ENCODE data around the gene PAQR5. TPM values are rescaled to one million over a fixed set of nuclear protein-coding genes. Genes with fewer than 3 reads are reported as not detected.
"Not testable (repeated sequence)": the region's sequence is repeated elsewhere in the genome, so short reads cannot be mapped to it uniquely, and the experiment has no call there.

PAQR5 gene
- total RNA-seq, 2 donors from 2014 or later, result 1.2 to 6.1 TPM

GRCh38 chr15:69296606-69297005, 2.1 kb upstream of the PAQR5 start:
- Histone ChIP-seq H3K27ac (no peak overlapping the region), H3K9me3 (no peaks in the 10 kb centered on the region), H3K27me3 (replicated peaks; ENCODE audit: insufficient read depth) (no peaks in the 10 kb centered on the region), H3K4me1 (ENCODE audit: control insufficient read depth in 1 of 2, low read depth in 2 of 2) (peaks cover 0 to 14% of the 10 kb centered on the region in 2 donors), H3K36me3 (no peaks in the 10 kb centered on the region), H3K4me3 (no peak overlapping the region)
- TF ChIP-seq, protein P1, sequence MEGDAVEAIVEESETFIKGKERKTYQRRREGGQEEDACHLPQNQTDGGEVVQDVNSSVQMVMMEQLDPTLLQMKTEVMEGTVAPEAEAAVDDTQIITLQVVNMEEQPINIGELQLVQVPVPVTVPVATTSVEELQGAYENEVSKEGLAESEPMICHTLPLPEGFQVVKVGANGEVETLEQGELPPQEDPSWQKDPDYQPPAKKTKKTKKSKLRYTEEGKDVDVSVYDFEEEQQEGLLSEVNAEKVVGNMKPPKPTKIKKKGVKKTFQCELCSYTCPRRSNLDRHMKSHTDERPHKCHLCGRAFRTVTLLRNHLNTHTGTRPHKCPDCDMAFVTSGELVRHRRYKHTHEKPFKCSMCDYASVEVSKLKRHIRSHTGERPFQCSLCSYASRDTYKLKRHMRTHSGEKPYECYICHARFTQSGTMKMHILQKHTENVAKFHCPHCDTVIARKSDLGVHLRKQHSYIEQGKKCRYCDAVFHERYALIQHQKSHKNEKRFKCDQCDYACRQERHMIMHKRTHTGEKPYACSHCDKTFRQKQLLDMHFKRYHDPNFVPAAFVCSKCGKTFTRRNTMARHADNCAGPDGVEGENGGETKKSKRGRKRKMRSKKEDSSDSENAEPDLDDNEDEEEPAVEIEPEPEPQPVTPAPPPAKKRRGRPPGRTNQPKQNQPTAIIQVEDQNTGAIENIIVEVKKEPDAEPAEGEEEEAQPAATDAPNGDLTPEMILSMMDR (IDR thresholded peaks at IDR 0.05), result no peak
- ATAC-seq (ENCODE audit: insufficient number of reproducible peaks, low FRiP score, low read depth) (no peak), DNase-seq (ENCODE audit: low spot score) (no peak)

DNA sequence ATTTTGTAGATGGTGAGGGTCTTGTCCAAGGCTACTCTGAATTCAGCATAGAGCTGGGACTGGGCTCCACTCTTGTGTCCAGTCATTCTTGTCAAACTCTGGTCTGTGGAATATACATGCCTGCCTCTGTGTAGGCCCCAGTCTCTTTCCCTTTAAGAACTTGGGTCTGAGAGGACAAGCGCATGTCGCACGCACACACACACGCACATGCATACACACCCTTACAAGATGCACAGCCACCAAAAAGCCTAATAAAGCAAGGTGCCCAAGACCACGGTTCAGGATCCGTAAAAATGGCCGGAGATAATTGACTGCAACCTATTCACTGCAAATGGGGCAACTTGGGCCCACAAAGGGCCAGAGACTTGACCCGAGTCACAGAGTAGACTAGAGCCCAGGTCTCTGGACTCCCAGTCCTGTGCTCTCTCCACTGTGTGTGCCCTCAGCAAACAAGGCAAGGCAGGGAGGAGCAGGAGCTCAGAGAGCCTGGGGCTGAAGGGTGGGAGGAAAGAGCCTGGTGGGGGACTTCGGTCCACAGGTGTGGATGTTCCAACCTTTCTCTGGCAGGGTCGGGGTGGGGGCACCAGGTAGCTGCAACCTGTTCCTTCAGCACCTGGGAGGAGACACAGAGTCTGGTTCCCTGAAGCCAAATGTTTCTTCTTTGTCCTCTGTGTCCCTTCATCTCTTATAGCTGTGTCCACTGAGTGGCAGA, 914 bp upstream of the PAQR5 start:
- DNase-seq (ENCODE audit: low spot score), result no peak
- Histone ChIP-seq H3K4me3 (no peak overlapping the region), H3K27ac (no peak overlapping the region), H3K36me3 (no peaks in the 10 kb centered on the region), H3K4me1 (ENCODE audit: control insufficient read depth in 1 of 2, low read depth in 2 of 2) (peaks cover 0 to 14% of the 10 kb centered on the region in 2 donors), H3K9me3 (no peaks in the 10 kb centered on the region), H3K27me3 (replicated peaks; ENCODE audit: insufficient read depth) (no peaks in the 10 kb centered on the region)
- TF ChIP-seq, protein P1 (IDR thresholded peaks at IDR 0.05), result no peak
- no peak for ATAC-seq (ENCODE audit: insufficient number of reproducible peaks, low FRiP score, low read depth)

- H3K4me1 ChIP-seq (ENCODE audit: control insufficient read depth in 1 of 2, low read depth in 2 of 2), result peaks cover 0 to 14% of the 10 kb centered on the region in 2 donors
- DNase-seq (ENCODE audit: low spot score) (no peak), ATAC-seq (ENCODE audit: insufficient number of reproducible peaks, low FRiP score, low read depth) (no peak)
- H3K36me3 ChIP-seq, result no peaks in the 10 kb centered on the region
- no peaks in the 10 kb centered on the region for H3K27me3 ChIP-seq (replicated peaks; ENCODE audit: insufficient read depth)
- H3K4me3 ChIP-seq, result peak overlapping the region; percentile 76
- TF ChIP-seq, protein P1 (IDR thresholded peaks at IDR 0.05), result no peak
- no peak overlapping the region for H3K27ac ChIP-seq
- H3K9me3 ChIP-seq, result no peaks in the 10 kb centered on the region
Measured at GRCh38 chr15:69298354-69298696, 387 bp upstream of the PAQR5 start.

DNA sequence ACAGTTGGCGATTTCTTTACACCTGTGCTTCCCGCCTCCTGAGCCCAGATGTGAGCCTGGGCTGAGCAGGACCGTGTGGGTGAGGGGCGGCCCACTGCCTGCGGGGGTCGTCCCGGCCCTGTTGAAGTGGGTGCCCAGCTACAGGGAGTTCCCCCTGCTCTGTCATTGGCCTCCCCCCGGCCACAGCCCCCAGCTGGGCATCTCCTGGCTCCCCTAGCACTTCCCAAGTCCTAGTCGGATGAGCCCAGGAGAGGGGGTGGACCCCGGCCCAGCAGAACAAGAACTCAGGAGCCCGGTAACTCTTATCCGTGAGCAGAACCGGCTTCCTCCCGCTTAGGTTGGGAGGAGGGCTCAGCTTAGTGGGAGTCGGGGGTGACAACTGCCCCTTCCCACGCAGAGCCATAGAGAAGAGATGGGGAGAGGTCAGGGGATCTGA, 757 bp downstream of the PAQR5 start:
- TF ChIP-seq, protein P1 (IDR thresholded peaks at IDR 0.05), result no peak
- Histone ChIP-seq H3K27ac (no peak overlapping the region), H3K4me1 (ENCODE audit: control insufficient read depth in 1 of 2, low read depth in 2 of 2) (peaks cover 0 to 14% of the 10 kb centered on the region in 2 donors), H3K36me3 (no peaks in the 10 kb centered on the region), H3K9me3 (no peaks in the 10 kb centered on the region), H3K4me3 (peak overlapping the region; percentile 76), H3K27me3 (replicated peaks; ENCODE audit: insufficient read depth) (no peaks in the 10 kb centered on the region)
- DNase-seq (ENCODE audit: low spot score), result no peak
- ATAC-seq (ENCODE audit: insufficient number of reproducible peaks, low FRiP score, low read depth), result no peak

- no peak for ATAC-seq (ENCODE audit: insufficient number of reproducible peaks, low FRiP score, low read depth)
- no peak for DNase-seq (ENCODE audit: low spot score)
- Histone ChIP-seq H3K4me3 (no peak overlapping the region), H3K27me3 (replicated peaks; ENCODE audit: insufficient read depth) (no peaks in the 10 kb centered on the region), H3K27ac (no peak overlapping the region), H3K36me3 (no peaks in the 10 kb centered on the region), H3K9me3 (no peaks in the 10 kb centered on the region), H3K4me1 (ENCODE audit: control insufficient read depth in 1 of 2, low read depth in 2 of 2) (peaks cover 0 to 14% of the 10 kb centered on the region in 2 donors)
- TF ChIP-seq, protein P1 (IDR thresholded peaks at IDR 0.05), result no peak
Measured at GRCh38 chr15:69299943-69300588, 1.4 kb downstream of the PAQR5 start.

- H3K4me1 ChIP-seq (ENCODE audit: control insufficient read depth in 1 of 2, low read depth in 2 of 2), result peaks cover 0 to 14% of the 10 kb centered on the region in 2 donors
- H3K36me3 ChIP-seq; DNase-seq (ENCODE audit: low spot score); H3K27ac ChIP-seq; ATAC-seq (ENCODE audit: insufficient number of reproducible peaks, low FRiP score, low read depth); H3K9me3 ChIP-seq; H3K27me3 ChIP-seq (replicated peaks; ENCODE audit: insufficient read depth); H3K4me3 ChIP-seq: not testable (repeated sequence)
Measured at GRCh38 chr15:69301101-69301500, 2.4 kb downstream of the PAQR5 start.

- not testable (repeated sequence) for H3K9me3 ChIP-seq; H3K36me3 ChIP-seq; H3K27me3 ChIP-seq (replicated peaks; ENCODE audit: insufficient read depth); H3K4me3 ChIP-seq; ATAC-seq (ENCODE audit: insufficient number of reproducible peaks, low FRiP score, low read depth); DNase-seq (ENCODE audit: low spot score); H3K27ac ChIP-seq
- peaks cover 0 to 14% of the 10 kb centered on the region in 2 donors for H3K4me1 ChIP-seq (ENCODE audit: control insufficient read depth in 1 of 2, low read depth in 2 of 2)
Measured at GRCh38 chr15:69302087-69302486, 3.4 kb downstream of the PAQR5 start.

Data from thoracic aorta (tissue), 2 donors.